Measurements from ENCODE around the gene WDR1.

The WDR1 gene

GRCh38 chr4:10053635-10054453 is 62.8 kb downstream of the WDR1 start:
- H3K79me2 ChIP-seq (ENCODE audit: insufficient read depth, low read length) = no peaks in the 10 kb centered on the region
- no peak overlapping the region for H2AFZ ChIP-seq (ENCODE audit: low read depth, low read length, severe bottlenecking)
- H3K36me3 ChIP-seq (ENCODE audit: low read length) = no peaks in the 10 kb centered on the region
- no peak overlapping the region for H3K4me2 ChIP-seq (ENCODE audit: low read depth, low read length, poor library complexity, severe bottlenecking)
- no peaks in the 10 kb centered on the region for H3F3A ChIP-seq (ENCODE audit: insufficient read depth)
- no peaks in the 10 kb centered on the region for H3K9me2 ChIP-seq (replicated peaks; ENCODE audit: insufficient read depth, low read length)
- H3K4me3 ChIP-seq (ENCODE audit: insufficient read depth, low read length, poor library complexity, severe bottlenecking) = no peak overlapping the region
- no peak overlapping the region for H3K27ac ChIP-seq (ENCODE audit: low read depth, low read length)
- H3K27me3 ChIP-seq (ENCODE audit: low read length) = no peaks in the 10 kb centered on the region
- no peak overlapping the region for H3K9ac ChIP-seq (ENCODE audit: low read length)
- no peaks in the 10 kb centered on the region for H4K20me1 ChIP-seq (ENCODE audit: low read depth, low read length)
- no peak for TF ChIP-seq EZH2phosphoT487 (conservative IDR thresholded peaks at IDR 0.05; ENCODE audit: low read length)
- TF ChIP-seq CTCF (IDR thresholded peaks at IDR 0.05; ENCODE audit: insufficient read depth, low read length, poor library complexity, severe bottlenecking) = no peak
- H3K9me3 ChIP-seq (ENCODE audit: insufficient read depth, low read length) = no peaks in the 10 kb centered on the region

DNA sequence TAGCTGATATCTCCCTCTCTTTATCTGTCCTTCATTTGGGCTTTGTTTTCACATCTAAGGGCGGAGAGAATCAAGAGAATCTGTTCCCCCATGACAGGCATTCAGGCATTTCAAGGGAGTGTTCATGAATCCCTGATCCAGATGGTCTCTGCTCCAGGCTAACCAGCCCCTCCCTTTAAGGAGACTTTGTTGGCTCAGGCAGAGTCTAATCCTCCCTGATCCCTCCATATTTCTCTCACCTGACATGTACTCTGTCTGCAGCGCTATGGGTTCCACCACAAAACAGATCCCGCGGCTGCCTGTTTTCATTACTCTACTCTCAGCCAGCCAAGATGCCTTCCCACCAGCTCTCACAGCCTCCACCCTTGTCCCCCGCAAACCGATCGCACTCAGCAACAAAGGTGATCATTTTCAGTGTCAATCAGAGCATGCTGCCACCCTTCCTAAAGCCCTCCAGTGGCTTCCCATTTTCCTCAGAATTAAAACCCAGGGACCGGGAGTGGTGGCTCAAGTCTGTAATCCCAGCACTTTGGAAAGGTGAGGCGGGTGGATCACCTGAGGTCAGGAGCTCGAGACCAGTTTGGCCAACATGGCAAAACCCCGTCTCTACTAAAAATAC is 65.0 kb downstream of the WDR1 start:
- no peaks in the 10 kb centered on the region for H3K27me3 ChIP-seq (ENCODE audit: low read length)
- no peak overlapping the region for H3K27ac ChIP-seq (ENCODE audit: low read depth, low read length)
- TF ChIP-seq CTCF (IDR thresholded peaks at IDR 0.05; ENCODE audit: insufficient read depth, low read length, poor library complexity, severe bottlenecking) = no peak
- TF ChIP-seq EZH2phosphoT487 (conservative IDR thresholded peaks at IDR 0.05; ENCODE audit: low read length) = no peak
- no peak overlapping the region for H3K4me3 ChIP-seq (ENCODE audit: insufficient read depth, low read length, poor library complexity, severe bottlenecking)
- no peaks in the 10 kb centered on the region for H3K79me2 ChIP-seq (ENCODE audit: insufficient read depth, low read length)
- no peak overlapping the region for H2AFZ ChIP-seq (ENCODE audit: low read depth, low read length, severe bottlenecking)
- no peaks in the 10 kb centered on the region for H4K20me1 ChIP-seq (ENCODE audit: low read depth, low read length)
- H3K9me2 ChIP-seq (replicated peaks; ENCODE audit: insufficient read depth, low read length) = no peaks in the 10 kb centered on the region
- H3K36me3 ChIP-seq (ENCODE audit: low read length) = no peaks in the 10 kb centered on the region
- no peaks in the 10 kb centered on the region for H3K9me3 ChIP-seq (ENCODE audit: insufficient read depth, low read length)
- H3F3A ChIP-seq (ENCODE audit: insufficient read depth) = no peaks in the 10 kb centered on the region
- no peak overlapping the region for H3K4me2 ChIP-seq (ENCODE audit: low read depth, low read length, poor library complexity, severe bottlenecking)
- no peak overlapping the region for H3K9ac ChIP-seq (ENCODE audit: low read length)

DNA sequence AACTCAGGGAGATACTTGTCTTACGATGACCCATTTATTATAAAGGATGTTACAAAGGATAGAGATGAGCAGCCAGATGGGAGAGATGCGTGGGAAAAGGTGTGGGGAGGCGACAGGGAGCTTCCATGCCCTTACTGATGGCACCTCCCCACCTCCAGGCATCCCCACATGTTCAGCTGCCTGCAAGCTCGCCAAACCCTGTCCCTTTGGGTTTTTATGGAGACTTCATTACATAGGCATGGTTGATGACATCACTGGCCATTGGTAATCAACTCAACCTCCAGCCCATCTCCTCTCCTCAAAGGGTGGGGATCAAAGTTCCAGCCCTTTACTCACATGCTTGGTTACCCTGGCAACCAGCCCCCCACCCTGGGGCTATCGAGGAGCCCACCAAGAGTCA is 65.9 kb downstream of the WDR1 start:
- H3K9ac ChIP-seq (ENCODE audit: low read length) = no peak overlapping the region
- no peaks in the 10 kb centered on the region for H3F3A ChIP-seq (ENCODE audit: insufficient read depth)
- no peaks in the 10 kb centered on the region for H3K36me3 ChIP-seq (ENCODE audit: low read length)
- no peaks in the 10 kb centered on the region for H3K9me2 ChIP-seq (replicated peaks; ENCODE audit: insufficient read depth, low read length)
- TF ChIP-seq EZH2phosphoT487 (conservative IDR thresholded peaks at IDR 0.05; ENCODE audit: low read length) (no peak), CTCF (IDR thresholded peaks at IDR 0.05; ENCODE audit: insufficient read depth, low read length, poor library complexity, severe bottlenecking) (no peak)
- no peaks in the 10 kb centered on the region for H4K20me1 ChIP-seq (ENCODE audit: low read depth, low read length)
- no peak overlapping the region for H2AFZ ChIP-seq (ENCODE audit: low read depth, low read length, severe bottlenecking)
- no peak overlapping the region for H3K4me2 ChIP-seq (ENCODE audit: low read depth, low read length, poor library complexity, severe bottlenecking)
- H3K79me2 ChIP-seq (ENCODE audit: insufficient read depth, low read length) = no peaks in the 10 kb centered on the region
- no peak overlapping the region for H3K27ac ChIP-seq (ENCODE audit: low read depth, low read length)
- H3K9me3 ChIP-seq (ENCODE audit: insufficient read depth, low read length) = no peaks in the 10 kb centered on the region
- no peak overlapping the region for H3K4me3 ChIP-seq (ENCODE audit: insufficient read depth, low read length, poor library complexity, severe bottlenecking)
- no peaks in the 10 kb centered on the region for H3K27me3 ChIP-seq (ENCODE audit: low read length)

All from SU-DHL-6 (cell line).